Activated T-cell treated with anti-CD3 and anti-CD28 coated beads for 1 hour (primary cell): ENCODE data around the gene FTH1.
"Not testable (repeated sequence)": the region's sequence is repeated elsewhere in the genome, so short reads cannot be mapped to it uniquely, and the experiment has no call there.

Source experiments
- DNase-seq: peaks from one replicate; pipeline ENCODE4 v3.0.0-alpha.2; 2020; ENCODE audit warnings: low read depth

FTH1 gene

DNA sequence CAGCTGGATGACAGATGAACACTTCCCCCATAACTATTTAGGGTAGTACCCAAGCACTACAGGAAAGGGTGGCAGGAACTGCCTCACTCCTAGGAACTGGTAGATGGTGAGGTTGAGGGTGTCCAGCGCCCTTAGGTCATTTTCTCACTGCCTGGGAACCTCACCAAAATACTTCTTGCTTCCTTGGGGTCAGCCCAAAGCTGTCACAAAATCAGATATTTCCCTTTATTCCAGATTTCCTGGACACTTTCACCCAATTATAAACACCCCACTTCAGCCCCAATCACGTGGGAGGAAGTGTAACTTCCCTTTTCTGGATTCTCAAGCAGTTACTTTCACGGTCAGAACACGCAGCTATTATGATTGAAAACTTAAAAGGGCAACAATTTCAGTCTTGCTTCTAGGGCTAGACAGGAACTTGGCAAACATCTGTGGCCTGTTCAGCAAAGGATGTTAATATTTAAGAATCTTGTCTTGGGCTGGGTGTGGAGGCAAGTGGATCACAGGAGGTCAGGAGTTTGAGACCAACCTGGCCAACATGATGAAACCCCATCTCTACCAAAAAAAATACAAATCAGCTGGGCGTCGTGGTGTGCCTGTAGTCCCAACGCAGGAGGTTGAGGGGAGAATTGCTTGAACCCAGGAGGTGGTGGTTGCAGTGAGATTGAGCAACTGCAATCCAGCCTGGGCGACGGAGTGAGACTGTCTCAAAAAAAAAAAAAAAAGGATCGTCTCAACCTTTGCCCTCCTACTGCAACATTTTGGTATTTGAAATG, 4.0 kb downstream of the FTH1 start:
- DNase-seq, result no peak

DNA sequence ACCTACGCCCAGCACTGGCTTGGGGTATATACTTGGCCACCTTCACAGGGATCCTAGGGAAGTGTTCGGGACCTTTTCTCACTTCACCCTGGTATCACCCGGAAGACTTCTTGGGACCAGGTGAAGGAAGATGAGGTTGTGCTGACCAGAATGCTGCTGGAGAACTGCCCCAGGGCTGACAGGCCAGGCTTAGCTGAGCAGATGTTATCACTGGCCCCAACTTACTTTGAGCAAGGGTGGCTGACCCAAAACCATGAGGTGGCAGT, 4.5 kb downstream of the FTH1 start:
- DNase-seq, result no peak

DNA sequence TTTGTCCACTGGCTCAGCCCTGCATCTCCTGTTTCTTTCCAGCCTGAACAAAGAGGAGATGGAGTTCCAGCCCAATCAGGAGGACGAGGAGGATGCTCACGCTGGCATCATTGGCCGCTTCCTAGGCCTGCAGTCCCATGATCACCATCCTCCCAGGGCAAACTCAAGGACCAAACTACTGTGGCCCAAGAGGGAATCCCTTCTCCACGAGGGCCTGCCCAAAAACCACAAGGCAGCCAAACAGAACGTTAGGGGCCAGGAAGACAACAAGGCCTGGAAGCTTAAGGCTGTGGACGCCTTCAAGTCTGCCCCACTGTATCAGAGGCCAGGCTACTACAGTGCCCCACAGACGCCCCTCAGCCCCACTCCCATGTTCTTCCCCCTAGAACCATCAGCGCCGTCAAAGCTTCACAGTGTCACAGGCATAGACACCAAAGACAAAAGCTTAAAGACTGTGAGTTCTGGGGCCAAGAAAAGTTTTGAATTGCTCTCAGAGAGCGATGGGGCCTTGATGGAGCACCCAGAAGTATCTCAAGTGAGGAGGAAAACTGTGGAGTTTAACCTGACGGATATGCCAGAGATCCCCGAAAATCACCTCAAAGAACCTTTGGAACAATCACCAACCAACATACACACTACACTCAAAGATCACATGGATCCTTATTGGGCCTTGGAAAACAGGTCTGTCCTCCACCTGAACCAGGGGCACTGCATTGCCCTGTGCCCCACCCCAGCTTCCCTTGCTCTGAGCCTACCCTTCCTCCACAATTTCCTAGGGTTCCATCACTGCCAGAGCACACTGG, 5.0 kb downstream of the FTH1 start:
- no peak for DNase-seq

GRCh38 chr11:61961570-61962212, 5.7 kb downstream of the FTH1 start:
- DNase-seq, result no peak

GRCh38 chr11:61960532-61960931, 6.9 kb downstream of the FTH1 start:
- no peak for DNase-seq

DNA sequence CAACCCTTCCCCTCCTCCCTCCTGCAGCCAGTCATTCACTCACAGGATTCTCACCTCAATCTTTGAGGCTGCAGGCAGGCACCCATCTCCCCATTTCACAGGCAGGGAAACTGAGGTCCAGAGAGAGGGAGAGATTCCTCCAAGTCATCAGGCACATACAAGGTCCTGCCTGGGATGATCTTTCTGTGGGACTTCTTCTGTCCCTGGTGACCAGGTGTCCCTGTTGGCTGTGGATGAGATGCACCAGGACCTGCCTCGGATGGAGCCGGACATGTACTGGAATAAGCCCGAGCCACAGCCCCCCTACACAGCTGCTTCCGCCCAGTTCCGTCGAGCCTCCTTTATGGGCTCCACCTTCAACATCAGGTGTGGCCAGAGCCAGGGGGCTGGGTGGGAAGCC, 7.8 kb downstream of the FTH1 start:
- DNase-seq, result no peak

DNA sequence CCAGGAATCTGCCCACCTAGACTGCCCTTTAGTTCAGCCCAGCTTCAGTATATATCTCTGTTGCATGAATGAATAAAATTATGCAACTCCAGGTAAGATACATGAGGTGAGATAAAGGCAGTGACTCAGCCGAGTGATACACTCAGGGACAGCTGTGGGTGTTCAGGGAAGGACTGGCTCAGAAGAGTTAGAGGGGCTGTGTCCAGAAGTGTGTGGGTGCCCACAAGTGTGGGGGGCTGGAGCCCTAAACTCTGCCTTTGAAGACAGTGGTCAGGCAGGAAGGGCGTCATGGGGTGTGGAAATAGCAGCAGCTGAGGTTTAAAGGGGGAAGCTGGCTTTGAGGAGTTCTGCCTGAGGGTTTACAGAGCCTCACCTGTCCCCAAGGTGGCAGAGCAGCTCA, 8.3 kb downstream of the FTH1 start:
- no peak for DNase-seq

GRCh38 chr11:61958590-61958989, 8.8 kb downstream of the FTH1 start:
- no peak for DNase-seq

DNA sequence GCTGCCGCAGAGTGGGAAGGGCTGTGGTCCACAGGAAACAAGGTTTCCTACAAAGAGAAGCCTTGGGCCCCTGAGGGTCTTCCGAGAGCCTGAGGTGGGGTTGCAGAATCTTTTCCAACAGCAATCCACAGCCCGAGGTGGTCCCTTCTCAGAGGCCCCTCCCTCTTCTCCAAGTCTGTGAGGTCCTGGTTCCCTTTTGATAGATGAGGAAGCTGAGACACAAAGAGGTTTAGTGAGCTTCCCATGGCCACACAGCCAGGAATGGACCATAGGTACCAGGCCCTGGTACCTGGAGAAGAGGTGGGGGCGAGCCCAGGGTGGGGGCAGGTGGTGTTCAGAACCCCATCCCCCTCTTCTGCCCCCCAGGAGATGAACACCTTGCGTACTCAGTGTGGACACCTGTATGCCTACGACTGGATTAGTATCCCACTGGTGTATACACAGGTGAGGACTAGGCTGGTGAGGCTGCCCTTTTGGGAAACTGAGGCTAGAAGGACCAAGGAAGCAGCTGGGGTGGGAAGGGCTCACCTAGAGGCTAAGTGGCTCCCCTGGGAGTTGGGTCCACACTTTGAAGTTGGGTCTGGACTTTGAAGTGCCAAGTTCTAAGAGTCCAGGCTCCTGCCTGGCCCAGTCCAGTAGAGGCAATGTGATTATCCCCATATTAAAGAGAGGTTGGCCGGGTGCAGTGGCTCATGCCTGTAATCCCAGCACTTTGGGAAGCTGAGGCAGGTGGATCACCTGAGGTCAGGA, 10.2 kb downstream of the FTH1 start:
- DNase-seq, result no peak

DNA sequence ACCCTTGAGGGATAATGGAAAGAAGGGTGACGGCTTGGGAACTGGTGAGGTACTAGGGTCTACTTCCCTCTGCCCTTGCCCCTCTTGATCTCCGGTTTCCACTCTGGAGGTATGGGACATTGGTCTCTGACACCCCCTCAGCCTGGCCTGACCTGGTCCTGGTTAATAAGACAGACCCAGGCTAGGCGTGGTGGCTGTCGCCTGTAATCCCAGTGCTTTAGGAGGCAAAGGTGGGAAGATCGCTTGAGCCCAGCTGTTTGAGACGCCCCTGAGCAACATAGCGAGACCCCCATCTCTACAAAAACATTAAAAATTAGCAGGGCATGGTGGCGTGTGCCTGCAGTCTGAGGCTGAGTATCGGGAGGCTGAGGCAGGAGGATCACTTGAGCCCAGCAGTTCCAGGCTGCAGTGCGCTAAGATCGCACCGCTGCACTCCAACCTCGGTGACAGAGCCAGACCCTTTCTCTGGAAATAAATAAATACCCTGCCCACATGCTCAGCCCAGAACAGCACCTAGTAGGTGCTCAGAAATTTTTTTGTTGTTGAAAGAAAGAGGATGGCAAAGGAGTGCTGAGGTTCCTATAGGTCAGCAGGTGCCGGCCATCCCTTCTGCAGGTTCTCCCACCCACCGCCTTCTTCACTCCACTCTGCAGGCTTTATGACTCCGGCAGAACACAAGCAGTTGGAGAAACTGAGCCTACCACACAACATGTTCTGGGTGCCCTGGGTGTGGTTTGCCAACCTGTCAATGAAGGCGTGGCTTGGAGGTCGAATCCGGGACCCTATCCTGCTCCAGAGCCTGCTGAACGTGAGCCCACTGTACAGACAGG, 11.0 kb downstream of the FTH1 start:
- no peak for DNase-seq

DNA sequence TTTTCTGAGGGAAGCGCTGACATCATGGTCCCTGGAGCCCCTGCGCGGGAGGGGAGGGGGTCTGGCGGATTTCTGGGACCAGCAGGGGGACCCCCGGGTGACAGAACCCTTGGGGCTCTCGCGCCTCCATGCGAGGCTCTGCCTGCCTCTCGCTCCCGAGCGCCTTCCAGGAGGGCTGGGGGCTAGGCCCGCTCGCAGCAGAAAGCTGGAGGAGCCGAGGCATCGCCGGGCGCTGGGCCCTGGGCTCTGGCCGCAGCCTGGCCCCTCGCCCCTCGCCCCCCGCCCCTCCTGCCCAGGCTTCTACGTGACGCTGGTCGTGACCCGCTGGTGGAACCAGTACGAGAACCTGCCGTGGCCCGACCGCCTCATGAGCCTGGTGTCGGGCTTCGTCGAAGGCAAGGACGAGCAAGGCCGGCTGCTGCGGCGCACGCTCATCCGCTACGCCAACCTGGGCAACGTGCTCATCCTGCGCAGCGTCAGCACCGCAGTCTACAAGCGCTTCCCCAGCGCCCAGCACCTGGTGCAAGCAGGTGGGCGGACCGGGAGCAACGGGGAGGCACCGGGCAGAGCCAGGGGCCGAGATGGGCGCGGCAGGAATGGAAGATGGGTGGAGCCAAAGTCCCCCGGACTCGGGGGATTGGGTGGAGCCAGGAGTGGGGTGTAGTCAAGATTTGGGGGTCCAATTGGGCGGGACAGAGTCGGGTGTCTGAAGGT, 11.9 kb downstream of the FTH1 start:
- DNase-seq, result no peak

GRCh38 chr11:61954851-61955421, 12.5 kb downstream of the FTH1 start:
- DNase-seq, result no peak

- DNase-seq, result no peak
Measured at GRCh38 chr11:61954106-61954850, 13.2 kb downstream of the FTH1 start.

- not testable (repeated sequence) for DNase-seq
Measured at GRCh38 chr11:61953632-61954031, 13.8 kb downstream of the FTH1 start.

DNA sequence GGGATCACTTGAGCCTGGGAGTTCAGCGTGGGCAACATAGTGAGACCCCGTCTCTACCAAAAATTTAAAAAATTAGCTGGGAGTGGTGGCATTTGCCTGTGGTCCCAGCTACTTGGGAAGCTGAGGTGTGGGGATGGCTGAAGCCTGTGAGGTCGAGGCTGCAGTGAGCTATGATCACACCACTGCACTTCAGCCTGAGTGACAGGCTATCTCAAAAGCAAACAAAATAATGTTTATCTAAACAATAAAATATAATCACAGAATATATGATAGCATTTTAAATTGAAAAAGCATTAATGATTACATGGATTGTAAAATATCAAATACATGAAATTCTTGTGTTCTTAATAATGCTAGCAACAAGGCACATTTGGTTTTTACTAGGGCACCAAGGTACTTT, 14.6 kb downstream of the FTH1 start:
- no peak for DNase-seq

GRCh38 chr11:61951484-61952135, 15.8 kb downstream of the FTH1 start:
- no peak for DNase-seq

DNA sequence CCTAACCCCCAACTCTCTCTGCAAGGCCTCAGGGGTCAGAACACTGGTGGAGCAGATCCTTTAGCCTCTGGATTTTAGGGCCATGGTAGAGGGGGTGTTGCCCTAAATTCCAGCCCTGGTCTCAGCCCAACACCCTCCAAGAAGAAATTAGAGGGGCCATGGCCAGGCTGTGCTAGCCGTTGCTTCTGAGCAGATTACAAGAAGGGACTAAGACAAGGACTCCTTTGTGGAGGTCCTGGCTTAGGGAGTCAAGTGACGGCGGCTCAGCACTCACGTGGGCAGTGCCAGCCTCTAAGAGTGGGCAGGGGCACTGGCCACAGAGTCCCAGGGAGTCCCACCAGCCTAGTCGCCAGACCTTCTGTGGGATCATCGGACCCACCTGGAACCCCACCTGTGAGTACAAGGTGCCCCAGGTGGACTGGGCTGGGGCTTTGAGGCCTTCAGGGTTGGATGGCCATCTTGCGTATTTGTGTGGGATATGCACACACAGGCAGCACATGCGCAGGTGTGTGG, 17.3 kb downstream of the FTH1 start, which contains the start of gene BEST1:
Gene BEST1 (plus strand): TSS at position 317 of the 513 bp plus-strand sequence. CDS start 1,456 bp downstream, outside the sequence.
- no peak for DNase-seq

- DNase-seq, result no peak
Measured at GRCh38 chr11:61949169-61950034, 18.0 kb downstream of the FTH1 start.
